SK-N-SH treated with all-trans-retinoic acid at 6 μM for 48 hours (cell line): ENCODE measurements around the gene RBM33.

ENCODE experiments used
- ATAC-seq: fragments of 200-7000 bp; cut with Tn5 transposase; 3 replicates; pipeline ENCODE4 v1.9.1; 2020; ENCODE audit warnings: mild to moderate bottlenecking, moderate library complexity
- ARNTL ChIP-seq: fragments of 450-650 bp; formaldehyde crosslinking; IDR thresholded peaks from 2 replicates; pipeline ENCODE4 v1.5.0; 2020; ENCODE audit warnings: low read depth, mild to moderate bottlenecking, moderate library complexity, borderline replicate concordance
- BACH2 ChIP-seq: fragments of 250-450 bp; sonication (Bioruptor Pico); IDR thresholded peaks from 2 replicates; pipeline ENCODE4 v1.9.0; 2021; ENCODE audit warnings: mild to moderate bottlenecking, borderline replicate concordance
- CREB5 ChIP-seq: fragments of 250-450 bp; sonication (Bioruptor Pico); IDR thresholded peaks from 2 replicates; pipeline ENCODE4 v1.5.1; 2020; ENCODE audit warnings: low read depth, mild to moderate bottlenecking, moderate library complexity
- CSDC2 ChIP-seq: fragments of 250-450 bp; sonication (Bioruptor Pico); IDR thresholded peaks from 2 replicates; pipeline ENCODE4 v1.5.0; 2020; ENCODE audit warnings: mild to moderate bottlenecking, moderate library complexity
- CSRNP3 ChIP-seq: fragments of 250-450 bp; sonication (Bioruptor Pico); IDR thresholded peaks from 2 replicates; pipeline ENCODE4 v1.5.1; 2021; ENCODE audit warnings: mild to moderate bottlenecking, moderate library complexity
- OSR1 ChIP-seq: fragments of 250-450 bp; sonication (Bioruptor Pico); IDR thresholded peaks from 2 replicates; pipeline ENCODE4 v1.8.0; 2022; ENCODE audit warnings: moderate library complexity, mild to moderate bottlenecking, inconsistent platforms
- PATZ1 ChIP-seq: fragments of 250-450 bp; sonication (Bioruptor Pico); IDR thresholded peaks from 2 replicates; pipeline ENCODE4 v1.8.0; 2020; ENCODE audit warnings: mild to moderate bottlenecking, moderate library complexity, borderline replicate concordance
- POU6F1 ChIP-seq: fragments of 250-450 bp; sonication (Bioruptor Pico); IDR thresholded peaks from 2 replicates; pipeline ENCODE4 v1.8.0; 2021; ENCODE audit warnings: low read depth, mild to moderate bottlenecking, moderate library complexity, borderline replicate concordance
- RARB ChIP-seq: fragments of 250-450 bp; sonication (Bioruptor Pico); IDR thresholded peaks from 2 replicates; pipeline ENCODE4 v1.8.0; 2021; ENCODE audit warnings: mild to moderate bottlenecking, moderate library complexity
- SNAI2 ChIP-seq: fragments of 250-450 bp; sonication (Bioruptor Pico); IDR thresholded peaks from 2 replicates; pipeline ENCODE4 v1.5.0; 2020; ENCODE audit warnings: mild to moderate bottlenecking, moderate library complexity
- TOX ChIP-seq: fragments of 250-450 bp; sonication (Bioruptor Pico); IDR thresholded peaks from 2 replicates; pipeline ENCODE4 v1.8.0; 2021; ENCODE audit warnings: mild to moderate bottlenecking, moderate library complexity, borderline replicate concordance
- TSHZ2 ChIP-seq: fragments of 250-450 bp; sonication (Bioruptor Pico); IDR thresholded peaks from 2 replicates; pipeline ENCODE4 v1.5.0; 2020; ENCODE audit warnings: mild to moderate bottlenecking, moderate library complexity
- ZFP3 ChIP-seq: fragments of 250-450 bp; sonication (Bioruptor Pico); IDR thresholded peaks from 2 replicates; pipeline ENCODE4 v1.5.0; 2020; ENCODE audit warnings: mild to moderate bottlenecking, moderate library complexity
- ZFP30 ChIP-seq: fragments of 450-650 bp; formaldehyde crosslinking; IDR thresholded peaks from 2 replicates; pipeline ENCODE4 v1.5.0; 2022; ENCODE audit warnings: mild to moderate bottlenecking, moderate library complexity
- ZNF565 ChIP-seq: fragments of 450-650 bp; formaldehyde crosslinking; conservative IDR thresholded peaks from 2 replicates; pipeline ENCODE4 v1.5.0; 2020; ENCODE audit warnings: low read depth, mild to moderate bottlenecking, moderate library complexity
- ZNF70 ChIP-seq: fragments of 450-650 bp; formaldehyde crosslinking; IDR thresholded peaks from 2 replicates; pipeline ENCODE4 v1.5.0; 2020; ENCODE audit warnings: mild to moderate bottlenecking, moderate library complexity
- ZNF8 ChIP-seq: fragments of 450-650 bp; formaldehyde crosslinking; IDR thresholded peaks from 2 replicates; pipeline ENCODE4 v1.5.0; 2020; ENCODE audit warnings: mild to moderate bottlenecking, moderate library complexity

The RBM33 gene

GRCh38 chr7:155773531-155773930, 129.1 kb downstream of the RBM33 start:
- ATAC-seq = no peak; the same call in 2 of the 3 replicates
- TF ChIP-seq BACH2 (CRISPR knock-in tag) (no peak), RARB (CRISPR knock-in tag) (no peak), OSR1 (CRISPR knock-in tag) (no peak), ARNTL (CRISPR knock-in tag) (no peak), SNAI2 (no peak), CSRNP3 (CRISPR knock-in tag) (no peak), ZFP3 (CRISPR knock-in tag) (no peak), TSHZ2 (no peak), PATZ1 (CRISPR knock-in tag) (no peak)

- ATAC-seq = no peak
Measured at GRCh38 chr7:155774947-155775346, 130.5 kb downstream of the RBM33 start.

GRCh38 chr7:155775691-155776090, 131.2 kb downstream of the RBM33 start:
- TF ChIP-seq OSR1 (CRISPR knock-in tag) (no peak), TOX (CRISPR knock-in tag) (no peak), SNAI2 (no peak), CSRNP3 (CRISPR knock-in tag) (no peak), BACH2 (CRISPR knock-in tag) (no peak), POU6F1 (CRISPR knock-in tag) (no peak), ZFP30 (no peak), CSDC2 (CRISPR knock-in tag) (no peak)
- ATAC-seq = no peak

More at GRCh38 chr7:155774947-155775346, 130.5 kb downstream of the RBM33 start:
- TF ChIP-seq ZNF70 (CRISPR knock-in tag) = no peak
- no peak for TF ChIP-seq CREB5 (CRISPR knock-in tag)
- TF ChIP-seq ZNF8 (CRISPR knock-in tag) = no peak
- no peak for TF ChIP-seq ZNF565 (CRISPR knock-in tag)
- TF ChIP-seq TOX (CRISPR knock-in tag) = no peak
- TF ChIP-seq OSR1 (CRISPR knock-in tag) = no peak
- no peak for TF ChIP-seq PATZ1 (CRISPR knock-in tag)
- TF ChIP-seq BACH2 (CRISPR knock-in tag) = no peak
- no peak for TF ChIP-seq RARB (CRISPR knock-in tag)
